ENCODE measurements around the gene BCR. TPM values are rescaled to one million over a fixed set of nuclear protein-coding genes. Genes with fewer than 3 reads are reported as not detected.

The BCR gene
- total RNA-seq, 3 donors from 2014 or later: 43.6 to 56.0 (median 49.5) TPM

GRCh38 chr22:23214398-23214797, 34.1 kb downstream of the BCR start:
- DNase-seq: no peak
- no peak for ATAC-seq

GRCh38 chr22:23215294-23216241, 35.3 kb downstream of the BCR start:
- DNase-seq: no peak
- H3K9me3 ChIP-seq: no peaks in the 10 kb centered on the region
- no peak for ATAC-seq
- TF ChIP-seq CTCF (IDR thresholded peaks at IDR 0.05): no peak
- H3K4me3 ChIP-seq: no peak overlapping the region
- peaks cover 31% of the 10 kb centered on the region for H3K4me1 ChIP-seq (ENCODE audit: low read depth)
- intact Hi-C loops (cut with DNase I, micrococcal nuclease): no loop called here
- no peaks in the 10 kb centered on the region for H3K36me3 ChIP-seq (ENCODE audit: low read depth)

More at GRCh38 chr22:23214398-23214797, 34.1 kb downstream of the BCR start:
- no peaks in the 10 kb centered on the region for H3K36me3 ChIP-seq (ENCODE audit: low read depth)
- no peaks in the 10 kb centered on the region for H3K9me3 ChIP-seq
- TF ChIP-seq CTCF (IDR thresholded peaks at IDR 0.05): no peak
- peaks cover 21% of the 10 kb centered on the region for H3K4me1 ChIP-seq (ENCODE audit: low read depth)
- no peak overlapping the region for H3K4me3 ChIP-seq
- intact Hi-C loops (cut with DNase I, micrococcal nuclease): no loop called here

- intact Hi-C loops (cut with DNase I, micrococcal nuclease): no loop called here
- Histone ChIP-seq H3K4me3 (no peak overlapping the region), H3K4me1 (ENCODE audit: low read depth) (peaks cover 37% of the 10 kb centered on the region), H3K9me3 (no peaks in the 10 kb centered on the region), H3K36me3 (ENCODE audit: low read depth) (no peaks in the 10 kb centered on the region)
- no peak for DNase-seq
- no peak for ATAC-seq
- no peak for TF ChIP-seq CTCF (IDR thresholded peaks at IDR 0.05)
These were observed 36.3 kb downstream of the BCR start for GRCh38 chr22:23216461-23217170.

- Histone ChIP-seq H3K4me1 (ENCODE audit: low read depth) (peaks cover 37% of the 10 kb centered on the region), H3K9me3 (no peaks in the 10 kb centered on the region), H3K4me3 (no peak overlapping the region), H3K36me3 (ENCODE audit: low read depth) (no peaks in the 10 kb centered on the region)
- DNase-seq (no peak), ATAC-seq (no peak)
- intact Hi-C loops (cut with DNase I, micrococcal nuclease): no loop called here
- no peak for TF ChIP-seq CTCF (IDR thresholded peaks at IDR 0.05)
These were observed 37.1 kb downstream of the BCR start for GRCh38 chr22:23217171-23218052.

All from mucosa of descending colon (tissue), 3 donors.